HG02759 (cell line): ENCODE data around the gene NPHS2.

Experiments used
- ATAC-seq: cut with Tn5 transposase; IDR thresholded peaks from one replicate; pipeline ENCODE4 v1.9.1; 2021; ENCODE audit warnings: mild to moderate bottlenecking, moderate library complexity; ENCODE audit not compliant: unreplicated experiment

Gene NPHS2

DNA sequence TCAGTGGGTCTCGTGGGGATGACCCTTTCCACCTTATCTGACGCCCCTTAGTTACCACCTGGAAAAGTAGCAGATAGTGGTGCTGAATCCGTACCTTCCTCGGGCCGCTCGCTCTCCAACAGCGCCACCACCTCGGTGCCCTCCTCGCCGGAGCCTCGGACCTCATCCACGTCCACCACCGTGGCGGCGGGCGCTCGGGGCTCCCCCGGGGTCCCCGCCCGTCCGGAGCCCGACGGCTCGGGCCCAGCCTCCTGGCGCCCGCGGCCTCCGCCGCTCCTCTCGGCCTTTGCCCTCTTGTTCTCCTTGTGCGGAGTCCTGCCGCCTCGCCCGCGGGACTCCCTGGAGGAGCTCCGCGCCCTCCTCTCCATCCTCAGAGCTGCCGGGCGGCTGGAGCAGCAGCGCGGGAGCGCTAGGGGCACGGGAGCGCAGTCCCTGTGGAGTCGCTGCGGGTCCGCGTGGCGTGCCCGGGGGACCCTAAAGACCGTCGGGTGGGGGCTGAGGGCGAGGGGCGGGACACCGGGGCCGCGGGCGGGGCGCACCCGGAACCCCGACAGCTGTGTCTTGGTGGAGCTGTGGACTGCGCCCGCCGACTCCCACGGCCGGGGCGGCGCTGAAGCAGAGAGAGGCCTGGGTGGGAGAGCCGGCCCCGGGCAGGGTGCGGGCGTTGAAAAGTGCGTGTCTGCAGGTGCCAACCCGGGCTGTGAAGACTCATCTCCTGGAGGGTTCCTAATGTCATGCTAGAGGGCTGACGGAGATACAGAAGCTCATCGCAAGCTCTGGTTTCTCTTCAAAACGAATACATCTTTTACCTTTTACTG is at the start of gene NPHS2:
NPHS2 (minus strand) TSS at position 452 of the 818 bp plus-strand sequence; CDS start at position 368, 84 bp downstream.
- no peak for ATAC-seq

DNA sequence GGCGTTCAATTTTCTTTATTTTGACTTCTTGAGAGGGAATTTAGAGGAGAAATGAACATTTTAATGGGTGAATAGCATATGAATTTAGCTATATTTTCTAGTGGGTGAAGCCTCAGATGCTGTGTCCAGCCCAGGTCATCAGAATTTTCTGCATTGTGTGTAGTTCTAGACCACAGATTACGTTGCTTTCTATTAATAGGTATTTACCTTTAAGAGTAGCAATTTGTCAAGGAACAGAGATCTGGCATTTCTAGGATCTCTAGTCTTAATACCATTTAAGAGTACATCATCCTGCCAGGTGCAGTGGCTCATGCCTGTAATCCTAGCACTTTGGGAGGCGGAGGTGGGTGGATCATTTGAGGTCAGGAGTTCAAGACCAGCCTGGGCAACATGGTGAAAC is 36.6 kb upstream of the NPHS2 start:
- no peak for ATAC-seq

DNA sequence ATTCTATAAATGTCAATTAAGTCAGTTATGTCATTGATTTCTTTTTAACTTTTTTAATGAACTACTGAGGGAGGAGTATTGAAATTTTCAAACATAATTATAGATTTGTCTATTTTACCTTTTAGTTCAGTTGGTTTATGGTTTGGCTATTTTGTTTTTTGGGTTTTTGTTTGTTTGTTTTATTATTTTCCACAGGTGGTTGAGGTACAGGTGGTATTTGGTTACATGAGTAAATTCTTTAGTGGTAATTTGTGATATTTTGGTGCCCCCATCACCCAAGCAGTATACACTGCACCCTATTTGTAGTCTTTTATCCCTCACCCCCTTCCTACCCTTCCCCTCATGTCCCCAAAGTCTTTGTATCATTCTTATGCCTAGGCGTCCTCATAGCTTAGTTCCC is 25.3 kb upstream of the NPHS2 start:
- no peak for ATAC-seq

DNA sequence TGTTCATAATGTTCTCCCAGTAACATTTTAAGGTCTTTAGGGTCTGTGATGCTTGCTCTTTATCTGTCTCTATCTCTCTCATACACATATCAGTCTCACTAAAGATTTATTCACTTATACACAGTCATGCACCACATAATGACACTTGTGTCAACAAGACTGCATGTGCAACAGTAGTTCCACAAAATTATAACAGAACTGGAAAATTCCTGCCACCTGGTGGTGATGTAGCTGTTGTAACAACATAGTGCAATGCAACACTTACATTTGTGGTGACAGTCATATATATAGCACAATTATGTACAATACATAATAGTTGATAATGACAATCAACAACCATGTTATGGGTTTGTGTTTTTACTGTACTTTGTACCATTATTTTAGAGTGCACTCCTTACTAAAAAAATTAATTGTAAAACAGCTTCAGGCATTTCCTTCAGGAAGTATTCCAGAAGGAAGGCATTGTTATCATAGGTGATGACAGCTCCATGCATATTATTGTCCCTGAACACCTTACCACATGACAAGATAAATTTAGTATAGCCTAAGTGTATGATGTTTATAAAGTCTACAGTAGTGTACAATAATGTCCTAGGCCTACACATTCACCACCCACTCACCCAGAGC is 24.0 kb upstream of the NPHS2 start:
- no peak for ATAC-seq

DNA sequence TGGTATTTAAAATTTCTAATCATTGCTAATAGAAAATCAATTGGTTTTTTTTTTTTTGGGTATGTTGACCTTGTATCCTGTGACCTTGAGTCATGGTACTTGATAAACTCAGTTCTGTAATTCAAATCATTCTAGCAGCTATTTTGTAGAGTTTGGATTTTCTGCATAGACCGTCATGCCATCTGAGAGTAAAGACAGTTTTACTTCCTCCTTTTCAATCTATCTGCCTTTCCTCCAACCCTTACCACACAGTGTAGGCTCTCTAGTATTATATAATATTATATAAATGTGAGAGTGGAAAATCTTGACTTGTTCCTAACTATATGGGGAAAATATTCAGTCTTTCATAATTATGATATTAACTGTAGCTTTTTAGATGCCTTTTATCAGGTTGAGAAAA is 22.9 kb upstream of the NPHS2 start:
- no peak for ATAC-seq

GRCh38 chr1:179591592-179592580 is 16.1 kb upstream of the NPHS2 start, which contains the start of gene TDRD5:
TSS of gene TDRD5 (plus strand) at chr1:179591832. CDS start at chr1:179592616, 784 bp downstream.
- no peak for ATAC-seq

DNA sequence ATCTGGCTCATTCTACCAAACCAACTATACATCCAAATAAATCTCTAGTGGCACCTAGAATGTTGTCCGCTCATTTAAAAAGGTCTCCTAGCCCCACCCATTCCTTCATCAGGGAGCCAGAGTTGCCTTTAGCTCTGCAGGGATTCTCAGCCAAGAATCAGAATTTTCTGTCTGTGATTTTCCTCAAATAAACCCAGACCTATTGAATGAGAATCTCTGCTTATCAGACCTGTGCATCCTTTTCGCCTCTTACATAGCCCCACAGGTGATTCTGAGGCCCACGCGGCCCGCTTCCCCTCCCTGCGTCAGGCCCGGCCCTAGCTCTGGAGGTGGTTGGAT is 15.5 kb upstream of the NPHS2 start:
- ATAC-seq, result no peak

DNA sequence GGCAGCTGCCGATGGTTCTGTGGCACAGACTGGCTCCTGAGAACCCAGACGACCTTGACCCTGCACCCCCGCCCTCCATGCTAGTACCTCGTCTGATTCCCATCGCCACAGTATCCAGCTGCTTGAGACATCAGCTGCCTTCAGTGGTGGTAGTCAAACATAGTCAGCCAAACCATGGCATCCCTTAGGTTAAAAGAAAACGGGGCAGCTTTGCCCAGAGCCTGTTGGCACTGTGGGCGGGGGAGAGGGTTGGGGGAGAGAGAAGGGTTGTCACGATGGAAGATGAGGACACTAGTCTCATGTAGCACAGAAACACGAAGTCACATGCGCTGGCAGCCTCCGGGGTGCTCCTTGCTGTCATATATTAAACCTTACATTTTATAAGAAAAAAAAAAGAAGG is 14.9 kb upstream of the NPHS2 start:
- ATAC-seq, result no peak

DNA sequence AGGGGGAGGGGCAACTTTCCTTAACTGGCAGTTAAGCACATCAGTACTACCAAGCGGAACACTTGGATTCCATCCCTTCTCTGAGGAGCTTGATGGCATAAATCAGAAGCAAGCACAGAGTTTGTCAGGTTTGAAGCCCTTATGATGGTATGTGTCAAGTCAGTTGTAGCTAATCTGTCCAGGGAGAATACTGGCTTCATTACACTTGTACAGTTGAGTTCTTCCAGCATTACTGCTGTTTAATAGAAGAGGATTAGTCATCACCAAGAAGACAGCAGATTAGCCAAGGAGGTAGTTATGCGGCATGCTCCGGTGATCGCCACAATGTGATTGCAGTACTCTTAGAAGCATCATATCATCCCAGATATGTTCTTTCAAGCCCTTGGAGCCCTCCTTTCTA is 13.8 kb upstream of the NPHS2 start:
- ATAC-seq, result no peak

- ATAC-seq, result no peak
Observed at GRCh38 chr1:179588425-179589024, 12.8 kb upstream of the NPHS2 start.

GRCh38 chr1:179587336-179587735 is 11.6 kb upstream of the NPHS2 start:
- ATAC-seq, result no peak

- no peak for ATAC-seq
Observed at GRCh38 chr1:179586107-179586823, 10.5 kb upstream of the NPHS2 start.

DNA sequence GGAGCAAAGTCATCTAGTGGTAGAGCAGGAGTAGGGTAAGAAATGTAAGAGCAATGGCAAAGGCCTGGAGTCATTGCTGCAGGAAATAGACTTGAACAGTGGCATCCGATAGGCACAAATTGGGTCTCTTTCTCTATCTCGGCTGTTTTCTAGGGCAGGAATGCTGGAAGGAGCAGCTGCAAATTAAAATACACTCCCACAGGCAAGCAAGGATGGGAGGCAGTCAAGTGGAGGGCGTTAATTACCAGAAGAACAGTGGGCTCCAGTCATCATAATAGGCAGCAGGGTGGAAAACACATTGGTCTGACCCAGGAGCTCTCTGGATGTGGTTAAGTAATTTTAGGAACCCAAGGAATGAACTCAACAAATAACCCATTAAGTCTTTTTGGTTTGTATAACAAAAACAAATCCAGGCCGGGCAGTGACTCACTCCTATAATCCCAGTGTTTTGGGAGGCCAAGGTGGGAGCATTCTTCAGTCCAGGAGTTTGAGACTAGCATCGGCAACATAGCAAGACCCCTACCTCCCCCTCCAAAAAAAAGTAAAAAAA is 8.1 kb upstream of the NPHS2 start:
- ATAC-seq, result no peak

- no peak for ATAC-seq
Observed at GRCh38 chr1:179576509-179576908, 761 bp upstream of the NPHS2 start.

DNA sequence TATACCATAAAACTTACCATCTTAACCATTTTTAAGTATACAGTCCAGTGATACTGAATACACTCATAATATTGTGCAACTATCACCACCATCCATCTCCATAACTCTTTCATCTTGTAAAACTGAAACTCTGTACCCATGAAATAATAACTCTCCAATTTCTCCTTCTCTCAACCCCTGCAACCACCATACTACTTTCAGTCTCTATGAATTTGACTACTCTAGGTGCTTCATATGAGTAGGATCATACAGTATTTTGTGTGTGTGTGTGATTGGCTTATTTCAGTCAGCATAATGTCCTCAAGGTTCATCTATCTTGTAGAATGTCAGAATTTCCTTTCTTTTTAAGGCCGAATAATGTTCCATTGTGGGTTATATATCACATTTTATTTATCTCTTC is 17.7 kb downstream of the NPHS2 start:
- ATAC-seq, result no peak

DNA sequence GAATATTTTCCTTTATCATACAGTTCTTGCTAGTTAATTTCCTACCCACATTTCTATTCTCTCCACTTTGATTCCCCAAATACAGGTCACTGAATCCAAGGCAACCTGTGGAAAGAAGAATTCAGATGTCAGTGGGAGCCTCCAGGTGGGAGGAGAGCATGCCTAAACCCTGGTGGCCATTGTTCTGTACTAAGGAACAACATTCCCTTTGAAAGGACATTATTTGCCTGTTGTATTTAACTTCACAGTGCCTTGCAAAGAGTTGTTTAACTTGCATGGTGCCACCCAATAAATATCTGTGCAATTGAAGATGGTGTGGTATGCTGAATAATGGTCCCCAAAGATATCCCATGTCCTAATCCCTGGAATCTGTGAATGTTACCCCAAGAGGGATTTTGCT is 21.3 kb downstream of the NPHS2 start:
- no peak for ATAC-seq

DNA sequence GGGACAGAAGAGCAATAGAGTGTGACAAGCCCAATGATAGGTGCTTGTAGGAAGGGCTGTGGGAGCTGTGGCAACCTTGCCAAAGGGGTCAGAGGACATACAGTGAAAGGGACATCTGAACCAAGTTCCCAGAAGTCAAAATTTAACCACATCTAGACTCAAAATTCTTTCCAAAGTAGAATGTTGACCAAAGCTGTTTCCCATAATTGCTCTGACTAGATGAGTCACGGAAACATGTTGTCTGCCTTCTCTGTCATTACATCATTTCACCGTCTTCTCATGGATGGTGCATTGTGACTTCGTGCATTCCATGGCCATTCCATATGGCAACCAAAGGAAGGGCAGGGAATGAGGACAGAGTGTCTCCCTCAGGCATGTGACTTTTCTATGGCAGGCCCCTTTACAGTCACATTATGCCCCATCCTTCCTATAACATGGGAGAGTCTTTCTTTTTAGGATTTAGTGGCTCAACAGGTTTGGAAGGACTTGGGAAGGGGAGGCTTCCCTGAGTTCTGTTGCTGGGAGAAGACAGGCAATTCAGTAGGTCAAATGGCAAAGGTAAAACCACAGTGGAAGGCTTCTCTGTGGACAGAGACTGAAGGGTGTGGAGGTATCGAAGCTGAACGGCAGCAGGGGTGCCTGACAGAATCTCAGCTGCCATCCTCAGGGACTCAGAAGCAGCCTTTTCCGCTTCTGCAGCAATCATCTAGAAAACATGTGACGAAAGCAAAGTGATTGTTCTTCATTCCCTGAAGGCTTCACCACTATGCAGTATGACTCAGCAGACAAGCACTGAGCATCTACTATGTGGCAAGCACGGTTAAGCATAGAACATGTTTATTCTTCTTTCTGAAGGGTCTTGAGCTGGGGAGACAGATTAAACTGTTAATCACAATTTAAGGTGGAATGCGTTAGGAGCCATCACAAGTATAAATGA is 24.7 kb downstream of the NPHS2 start:
- ATAC-seq, result no peak

DNA sequence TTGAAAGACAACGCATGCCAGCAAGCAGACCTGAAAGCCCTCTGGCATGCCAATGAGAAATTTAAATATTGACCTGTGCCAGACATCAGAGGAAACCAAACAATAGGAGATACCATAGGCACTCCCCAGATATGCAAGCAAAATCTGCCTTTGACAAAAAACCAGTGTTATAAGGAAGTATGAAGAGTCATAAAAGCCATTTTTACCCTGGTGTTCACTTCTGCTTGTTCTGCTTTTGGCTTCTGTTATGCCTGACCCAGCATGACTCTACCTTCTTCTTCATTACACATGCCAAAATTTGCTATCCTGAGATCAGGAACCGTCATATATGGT is 26.4 kb downstream of the NPHS2 start:
- no peak for ATAC-seq
